ENCODE data around the gene TNIK.

TNIK gene

GRCh38 chr3:171110715-171111114 is 349.5 kb downstream of the TNIK start:
- no peak for TF ChIP-seq CTCF (IDR thresholded peaks at IDR 0.05)
- TF ChIP-seq ZFX (IDR thresholded peaks at IDR 0.05; ENCODE audit: borderline replicate concordance) = no peak
- H3K27ac ChIP-seq = no peak overlapping the region

GRCh38 chr3:171108066-171108465 is 352.1 kb downstream of the TNIK start:
- TF ChIP-seq ZFX (IDR thresholded peaks at IDR 0.05; ENCODE audit: borderline replicate concordance) (no peak), CTCF (IDR thresholded peaks at IDR 0.05) (no peak)
- no peak overlapping the region for H3K27ac ChIP-seq

- no peak overlapping the region for H3K27ac ChIP-seq
- no peak for TF ChIP-seq CTCF (IDR thresholded peaks at IDR 0.05)
- TF ChIP-seq ZFX (IDR thresholded peaks at IDR 0.05; ENCODE audit: borderline replicate concordance) = no peak
Observed at GRCh38 chr3:171103185-171103584, 357.0 kb downstream of the TNIK start.

GRCh38 chr3:171101982-171102641 is 358.1 kb downstream of the TNIK start:
- no peak overlapping the region for H3K27ac ChIP-seq
- TF ChIP-seq CTCF (IDR thresholded peaks at IDR 0.05) (no peak), ZFX (IDR thresholded peaks at IDR 0.05; ENCODE audit: borderline replicate concordance) (no peak)

DNA sequence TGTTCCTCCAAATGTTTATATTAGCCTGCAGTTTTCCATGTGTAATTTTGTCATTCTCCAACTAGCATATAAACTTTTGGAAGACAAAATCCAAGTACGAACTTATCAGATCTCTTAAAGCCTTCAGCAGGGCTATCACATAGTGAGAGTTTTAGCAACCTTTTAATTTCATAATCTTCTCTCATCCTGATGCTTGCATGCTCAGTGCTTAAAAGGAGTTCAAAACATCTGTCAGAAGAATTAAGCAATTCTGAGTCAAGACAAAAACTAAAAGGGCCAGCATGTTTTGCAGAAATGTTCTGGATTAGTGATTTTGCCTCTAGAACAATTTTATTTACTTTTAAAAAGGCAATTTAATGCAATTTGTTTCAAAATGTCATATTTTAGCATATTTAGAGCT is 360.3 kb downstream of the TNIK start:
- no peak overlapping the region for H3K27ac ChIP-seq
- TF ChIP-seq CTCF (IDR thresholded peaks at IDR 0.05) (no peak), ZFX (IDR thresholded peaks at IDR 0.05; ENCODE audit: borderline replicate concordance) (no peak)

- no peak overlapping the region for H3K27ac ChIP-seq
- TF ChIP-seq ZFX (IDR thresholded peaks at IDR 0.05; ENCODE audit: borderline replicate concordance) = no peak
- TF ChIP-seq CTCF (IDR thresholded peaks at IDR 0.05) = no peak
Observed at GRCh38 chr3:171095063-171095462, 365.1 kb downstream of the TNIK start.

GRCh38 chr3:171094411-171094810 is 365.8 kb downstream of the TNIK start:
- no peak overlapping the region for H3K27ac ChIP-seq

More at GRCh38 chr3:171094411-171094810, 365.8 kb downstream of the TNIK start:
- TF ChIP-seq ZFX (IDR thresholded peaks at IDR 0.05; ENCODE audit: borderline replicate concordance) (no peak), CTCF (IDR thresholded peaks at IDR 0.05) (no peak)
